Left lung (tissue), 10 donors: ENCODE results near the gene NSD2. TPM values are rescaled to one million over a fixed set of nuclear protein-coding genes. Genes with fewer than 3 reads are reported as not detected.

Experiments
- ATAC-seq: fragments of 200-7000 bp; cut with Tn5 transposase; one replicate; pipeline ENCODE4 v1.9.1; 2020; ENCODE audit warnings: moderate library complexity
- DNase-seq, 4 donors: peaks; one replicate each; pipeline ENCODE4 v3.0.0-alpha.2; 2013 to 2020
- H3K27ac ChIP-seq, 2 donors: fragments of 200-600 bp; sonication (generic) in 1 of 2; one replicate each; pipeline versions ENCODE4 v1.5.0 to v1.8.0; 2020 to 2021
- H3K27me3 ChIP-seq, 2 donors: fragments of 200-600 bp; sonication (generic) in 1 of 2; one replicate each; pipeline versions ENCODE4 v1.5.0 to v1.8.0; 2020 to 2021
- H3K36me3 ChIP-seq, 2 donors: fragments of 200-600 bp; sonication (generic) in 1 of 2; one replicate each; pipeline versions ENCODE4 v1.5.0 to v1.8.0; 2020 to 2021
- H3K4me1 ChIP-seq, 2 donors: fragments of 200-600 bp; one replicate each; pipeline ENCODE4 v1.8.0; 2021
- H3K4me3 ChIP-seq, 2 donors: fragments of 200-600 bp; sonication (generic) in 1 of 2; one replicate each; pipeline versions ENCODE4 v1.5.0 to v1.8.0; 2020 to 2021; ENCODE audit warnings: mild to moderate bottlenecking in 1 of 2
- H3K9me3 ChIP-seq, 2 donors: fragments of 200-600 bp; sonication (generic) in 1 of 2; one replicate each; pipeline versions ENCODE4 v1.5.0 to v1.8.0; 2020 to 2021
- intact Hi-C, 2 donors: fragments of 100-400 bp; cut with DNase I; formaldehyde crosslinking; loops; one replicate each; pipeline versions ENCODE4 v1.11.2 to v1.14.2; 2022
- polyA plus RNA-seq, 6 donors: library from polyadenylated mRNA; unstranded; fragments of 120-200 nt; gene quantifications; one replicate each; pipeline ENCODE4 v1.2.1, GENCODE V29; 2013; ENCODE audit not compliant: insufficient read length in 6 of 6
- total RNA-seq, 2 donors: library from RNA; stranded (reverse); fragmentation: NEBNext Ultra II Directional; extraction: Animal tissue kit (Norgen Biotek cat#: 25700); gene quantifications; one replicate each; pipeline ENCODE4 v1.2.1, GENCODE V29; 2021
- TF ChIP-seq, protein P1 (sequence below), 2 donors: fragments of 200-600 bp; sonication (generic) in 1 of 2; IDR thresholded peaks; one replicate each; pipeline versions ENCODE4 v1.5.0 to v1.8.0; 2021; ENCODE audit warnings: antibody characterized with exemption in 2 of 2
- donor health status: DM: no; HTN: yes; CAD: no.
- donor health status: DM: no; HTN: no; CAD: no.

Gene NSD2
- total and polyA plus RNA-seq, 8 donors, result 53.6 to 93.8 (median 80.0) TPM

DNA sequence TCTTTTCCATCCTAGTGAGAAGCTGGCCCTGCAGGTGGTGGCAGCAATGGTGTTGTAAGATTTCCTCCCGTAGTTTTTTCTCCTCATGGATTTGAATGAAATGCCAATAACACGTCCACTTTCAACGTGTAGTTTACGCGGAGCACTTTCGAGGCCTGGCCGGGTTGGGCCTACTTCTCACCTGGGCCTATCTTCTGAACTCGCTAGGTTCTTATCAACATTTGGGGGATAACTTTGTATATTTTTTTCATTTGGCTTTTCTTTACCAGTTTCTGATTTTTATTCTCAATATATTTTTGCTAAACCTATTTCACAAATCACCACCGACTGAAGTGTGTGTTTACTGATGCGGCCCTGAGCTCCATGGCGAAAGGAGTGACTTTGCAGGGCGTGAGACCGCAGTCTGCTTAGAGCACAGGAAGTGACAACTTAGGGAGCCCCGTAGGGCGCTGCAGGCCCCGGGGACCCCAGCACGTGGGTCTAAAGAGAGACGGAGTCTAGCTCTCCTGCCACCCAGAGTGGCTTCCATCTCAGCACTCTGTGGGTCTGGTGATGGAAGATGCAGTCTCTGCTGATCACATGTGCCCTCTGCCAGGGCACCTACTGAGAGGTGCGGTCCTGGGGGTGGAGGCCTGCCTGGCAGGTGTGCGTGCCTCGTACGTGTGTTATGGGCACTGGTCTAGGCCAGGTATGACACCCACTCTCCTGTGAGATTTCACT is 108.4 kb downstream of the NSD2 start:
- ATAC-seq, result no peak
- Histone ChIP-seq H3K36me3 (peaks cover 0 to 100% of the 10 kb centered on the region in 2 donors), H3K9me3 (no peaks in the 10 kb centered on the region)

DNA sequence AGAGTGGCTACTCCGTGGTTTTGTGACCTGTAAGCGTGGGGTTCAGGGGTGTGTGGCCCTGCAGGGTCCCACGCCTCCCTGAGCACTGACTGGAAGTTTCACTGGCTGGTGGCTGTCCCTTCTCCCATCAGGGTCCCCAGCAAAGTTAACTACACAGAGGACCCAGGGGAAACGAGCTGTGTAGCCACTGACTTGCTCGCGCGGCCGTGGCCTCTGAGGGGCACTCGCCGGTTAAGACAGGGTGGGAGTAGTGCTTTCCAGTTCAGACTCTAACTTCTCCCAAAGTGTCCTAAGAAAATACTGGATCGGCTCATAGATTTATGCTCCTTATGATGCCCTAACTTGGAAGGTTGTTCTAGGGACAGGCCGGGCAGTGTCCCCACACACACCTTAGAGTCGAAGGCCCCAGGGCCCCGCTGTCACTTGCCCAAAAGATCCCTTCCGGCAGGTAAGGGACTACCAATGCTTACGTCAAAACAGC is 109.4 kb downstream of the NSD2 start:
- no peak overlapping the region for H3K4me3 ChIP-seq
- no peak overlapping the region for H3K27ac ChIP-seq
- no peaks in the 10 kb centered on the region for H3K4me1 ChIP-seq
- no peaks in the 10 kb centered on the region for H3K9me3 ChIP-seq
- intact Hi-C loops, result no loop called here
- ATAC-seq, result no peak
- TF ChIP-seq, protein P1, sequence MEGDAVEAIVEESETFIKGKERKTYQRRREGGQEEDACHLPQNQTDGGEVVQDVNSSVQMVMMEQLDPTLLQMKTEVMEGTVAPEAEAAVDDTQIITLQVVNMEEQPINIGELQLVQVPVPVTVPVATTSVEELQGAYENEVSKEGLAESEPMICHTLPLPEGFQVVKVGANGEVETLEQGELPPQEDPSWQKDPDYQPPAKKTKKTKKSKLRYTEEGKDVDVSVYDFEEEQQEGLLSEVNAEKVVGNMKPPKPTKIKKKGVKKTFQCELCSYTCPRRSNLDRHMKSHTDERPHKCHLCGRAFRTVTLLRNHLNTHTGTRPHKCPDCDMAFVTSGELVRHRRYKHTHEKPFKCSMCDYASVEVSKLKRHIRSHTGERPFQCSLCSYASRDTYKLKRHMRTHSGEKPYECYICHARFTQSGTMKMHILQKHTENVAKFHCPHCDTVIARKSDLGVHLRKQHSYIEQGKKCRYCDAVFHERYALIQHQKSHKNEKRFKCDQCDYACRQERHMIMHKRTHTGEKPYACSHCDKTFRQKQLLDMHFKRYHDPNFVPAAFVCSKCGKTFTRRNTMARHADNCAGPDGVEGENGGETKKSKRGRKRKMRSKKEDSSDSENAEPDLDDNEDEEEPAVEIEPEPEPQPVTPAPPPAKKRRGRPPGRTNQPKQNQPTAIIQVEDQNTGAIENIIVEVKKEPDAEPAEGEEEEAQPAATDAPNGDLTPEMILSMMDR (IDR thresholded peaks at IDR 0.05), result no peak
- no peaks in the 10 kb centered on the region for H3K27me3 ChIP-seq
- peaks cover 0 to 100% of the 10 kb centered on the region in 2 donors for H3K36me3 ChIP-seq
- DNase-seq, result peak in 1 of 4 donors; percentile 19

More for the DNA sequence above, 108.4 kb downstream of the NSD2 start:
- Histone ChIP-seq H3K4me1 (no peaks in the 10 kb centered on the region), H3K27me3 (no peaks in the 10 kb centered on the region), H3K27ac (no peak overlapping the region), H3K4me3 (no peak overlapping the region)
- TF ChIP-seq, protein P1 (IDR thresholded peaks at IDR 0.05), result no peak
- DNase-seq, result no peak
- intact Hi-C loops, result no loop called here

DNA sequence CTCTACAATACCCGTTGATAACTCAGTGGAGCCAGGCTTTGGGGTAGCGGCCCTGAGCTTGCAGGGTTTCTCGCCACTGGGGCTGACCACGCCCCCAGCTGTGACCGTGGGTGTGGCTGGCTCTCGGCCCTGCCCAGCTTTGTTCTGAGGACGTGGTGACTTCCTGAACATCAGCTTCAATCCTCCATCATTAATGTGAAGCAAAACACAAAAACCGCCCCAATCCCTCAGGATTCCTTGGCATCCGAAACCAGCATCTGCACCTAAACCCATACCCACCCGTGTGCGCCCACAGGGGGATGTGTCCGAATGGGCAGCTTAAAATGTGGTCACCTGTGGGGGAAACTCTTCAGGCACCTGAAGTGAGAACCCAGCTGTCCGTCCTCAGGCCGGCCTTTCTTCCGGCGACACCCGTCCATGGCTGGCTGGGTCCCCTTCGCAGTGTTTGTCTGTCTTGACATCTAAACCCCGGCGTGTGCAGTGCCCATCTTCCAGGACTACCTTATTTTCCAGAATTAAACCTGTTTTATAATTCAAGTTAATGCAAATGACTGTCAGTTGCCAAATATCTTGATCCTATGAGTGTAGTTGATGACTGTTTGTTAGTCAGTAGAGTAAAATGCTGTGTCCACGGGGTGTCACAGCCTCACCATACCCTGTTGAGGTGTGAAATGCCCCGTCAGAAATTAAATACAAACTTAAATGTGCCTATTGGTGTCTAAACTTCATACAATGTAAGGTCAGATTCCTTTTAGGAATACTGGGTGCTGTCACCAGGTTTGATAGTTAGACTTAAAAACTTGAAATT is 110.3 kb downstream of the NSD2 start:
- TF ChIP-seq, protein P1 (IDR thresholded peaks at IDR 0.05), result no peak
- H3K36me3 ChIP-seq, result peaks cover 0 to 100% of the 10 kb centered on the region in 2 donors

DNA sequence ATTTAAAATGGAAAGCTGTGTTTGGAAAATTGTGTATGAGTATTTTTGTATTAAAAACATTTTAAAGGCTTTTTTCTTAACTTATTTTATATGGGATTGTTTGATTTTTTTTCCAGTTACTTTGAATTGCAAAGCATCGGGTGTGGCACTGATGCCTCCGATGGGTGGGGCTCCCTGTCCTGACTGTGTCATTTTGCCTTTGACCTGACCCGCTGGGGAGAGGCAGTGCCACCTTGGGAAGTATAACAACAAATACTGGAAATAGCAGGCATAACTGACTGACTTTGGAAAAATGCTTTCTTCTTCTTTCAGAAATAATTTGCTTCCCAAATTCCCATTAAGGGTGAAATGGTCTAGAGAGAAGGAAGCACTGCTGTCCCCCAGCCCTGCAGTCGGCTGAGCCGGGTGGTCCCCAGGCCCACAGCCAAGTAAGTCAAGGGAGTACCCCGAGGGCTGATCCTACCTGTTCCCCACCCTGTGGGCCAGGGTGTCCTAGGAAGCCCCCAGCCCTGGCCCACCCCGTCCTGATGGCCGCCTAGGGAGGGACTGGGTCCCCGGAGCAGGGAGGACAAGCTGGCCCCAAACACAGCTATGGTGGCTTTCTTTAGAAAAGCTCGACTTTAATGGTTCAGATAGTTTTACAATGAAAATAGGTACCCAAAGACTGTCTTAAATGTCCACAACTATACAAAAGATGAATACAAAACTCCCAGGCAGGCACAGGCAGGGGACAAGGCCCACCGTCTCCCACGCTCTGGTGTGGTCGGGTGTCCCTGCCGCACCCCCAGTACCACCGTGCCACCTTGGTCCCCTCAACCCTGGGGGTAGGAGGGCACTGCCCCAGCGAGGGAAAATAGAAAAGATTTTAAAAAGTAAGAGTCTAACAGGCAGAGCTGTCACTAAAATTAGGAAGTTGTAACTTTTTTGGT is 111.2 kb downstream of the NSD2 start:
- H3K4me1 ChIP-seq, result no peaks in the 10 kb centered on the region
- TF ChIP-seq, protein P1 (IDR thresholded peaks at IDR 0.05), result no peak
- no peak overlapping the region for H3K27ac ChIP-seq
- no peak overlapping the region for H3K4me3 ChIP-seq
- DNase-seq (no peak), ATAC-seq (no peak)
- H3K36me3 ChIP-seq, result peaks cover 0 to 100% of the 10 kb centered on the region in 2 donors
- no peaks in the 10 kb centered on the region for H3K9me3 ChIP-seq
- no peaks in the 10 kb centered on the region for H3K27me3 ChIP-seq
- intact Hi-C loops, result no loop called here

More for the DNA sequence above, 110.3 kb downstream of the NSD2 start:
- Histone ChIP-seq H3K27ac (no peak overlapping the region), H3K9me3 (no peaks in the 10 kb centered on the region), H3K27me3 (no peaks in the 10 kb centered on the region), H3K4me1 (no peaks in the 10 kb centered on the region), H3K4me3 (no peak overlapping the region)
- ATAC-seq (peak; percentile 17), DNase-seq (peak in 1 of 4 donors; percentile 30)
- intact Hi-C loops, result no loop called here
